ENCODE measurements around the gene SIRPG. TPM values are rescaled to one million over a fixed set of nuclear protein-coding genes. Genes with fewer than 3 reads are reported as not detected.
"Not testable (repeated sequence)": the region's sequence is repeated elsewhere in the genome, so short reads cannot be mapped to it uniquely, and the experiment has no call there.

The SIRPG gene
- total RNA-seq, 1 donor from 2014 or later = 0.99 TPM

DNA sequence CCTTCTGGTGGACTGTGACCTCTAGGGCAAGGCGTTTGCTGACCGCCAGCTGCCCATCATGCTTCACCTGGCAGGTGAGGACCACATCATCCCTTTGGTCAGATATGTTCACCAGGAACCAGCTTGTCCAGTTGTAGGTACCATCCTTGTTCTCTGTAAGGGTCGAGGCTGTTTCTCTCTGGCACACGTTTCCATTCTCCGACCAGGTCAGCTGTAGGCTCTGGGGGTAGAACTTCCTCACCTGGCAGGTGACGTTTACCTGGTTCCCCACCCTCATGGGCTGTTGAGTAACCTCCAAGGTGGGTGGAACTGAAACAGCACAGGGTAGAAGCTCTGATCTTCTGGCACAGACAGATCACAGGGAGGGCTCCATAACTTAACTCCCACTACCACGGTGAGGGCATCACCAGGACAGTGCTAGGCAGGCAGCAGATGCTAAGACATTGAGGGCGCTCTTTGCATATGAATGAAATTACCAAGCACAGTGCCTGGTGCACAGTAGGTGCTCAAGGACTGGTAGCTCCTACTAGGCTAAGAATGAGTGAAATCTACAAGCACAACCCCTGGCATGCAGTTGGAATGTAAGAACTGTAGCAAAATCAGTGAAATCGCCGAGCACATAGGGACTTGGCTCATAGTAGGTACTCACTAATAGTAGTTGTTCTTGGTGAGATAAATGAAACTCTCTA is 22.1 kb downstream of the SIRPG start:
- no peak for DNase-seq (ENCODE audit: low spot score)

- no peak for DNase-seq (ENCODE audit: low spot score)
Observed at GRCh38 chr20:1633535-1633934, 24.0 kb downstream of the SIRPG start.

GRCh38 chr20:1632178-1632577 is 25.4 kb downstream of the SIRPG start:
- DNase-seq (ENCODE audit: low spot score) = no peak

- no peak for DNase-seq (ENCODE audit: low spot score)
Observed at GRCh38 chr20:1631309-1632151, 26.0 kb downstream of the SIRPG start.

DNA sequence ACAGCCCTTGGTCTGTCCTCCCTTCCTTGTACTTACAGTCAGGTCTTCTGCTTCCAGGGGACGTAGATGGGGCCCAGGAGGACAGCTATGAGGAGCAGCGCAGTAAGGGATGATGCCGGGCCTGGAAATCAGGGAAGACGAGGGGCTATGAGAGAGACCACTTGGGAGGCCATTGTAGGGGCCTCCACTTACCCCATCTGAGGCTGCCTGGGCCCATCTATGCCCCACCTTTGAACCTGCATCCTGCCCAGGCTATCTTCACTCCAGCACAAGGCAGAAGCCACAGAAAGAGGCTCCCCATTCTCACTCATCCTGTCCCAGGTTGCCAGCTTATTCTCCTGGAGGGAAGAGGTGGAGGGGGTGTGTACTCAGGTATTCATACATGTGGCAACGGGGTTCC is 27.4 kb downstream of the SIRPG start:
- no peak for DNase-seq (ENCODE audit: low spot score)

GRCh38 chr20:1629321-1629720 is 28.3 kb downstream of the SIRPG start:
- no peak for DNase-seq (ENCODE audit: low spot score)

- DNase-seq (ENCODE audit: low spot score) = no peak
Observed at GRCh38 chr20:1628621-1629020, 29.0 kb downstream of the SIRPG start.

DNA sequence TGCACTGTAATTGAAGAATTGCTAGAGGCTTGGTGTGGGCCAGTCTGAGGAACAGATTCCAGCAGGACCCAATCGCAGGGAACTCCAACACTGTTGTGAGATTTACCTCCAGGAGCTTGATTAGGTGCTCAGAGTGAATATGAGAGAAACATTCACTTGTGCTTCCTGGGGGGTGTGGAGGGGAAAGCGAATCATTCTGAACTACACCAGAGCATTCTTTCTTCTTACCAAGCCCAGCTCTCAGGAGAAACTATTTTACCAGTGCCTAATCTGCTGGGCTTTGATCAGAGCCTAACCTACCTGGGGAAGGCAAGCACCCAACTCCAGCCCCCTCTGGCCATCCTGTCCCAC is 30.4 kb downstream of the SIRPG start:
- DNase-seq (ENCODE audit: low spot score) = no peak

DNA sequence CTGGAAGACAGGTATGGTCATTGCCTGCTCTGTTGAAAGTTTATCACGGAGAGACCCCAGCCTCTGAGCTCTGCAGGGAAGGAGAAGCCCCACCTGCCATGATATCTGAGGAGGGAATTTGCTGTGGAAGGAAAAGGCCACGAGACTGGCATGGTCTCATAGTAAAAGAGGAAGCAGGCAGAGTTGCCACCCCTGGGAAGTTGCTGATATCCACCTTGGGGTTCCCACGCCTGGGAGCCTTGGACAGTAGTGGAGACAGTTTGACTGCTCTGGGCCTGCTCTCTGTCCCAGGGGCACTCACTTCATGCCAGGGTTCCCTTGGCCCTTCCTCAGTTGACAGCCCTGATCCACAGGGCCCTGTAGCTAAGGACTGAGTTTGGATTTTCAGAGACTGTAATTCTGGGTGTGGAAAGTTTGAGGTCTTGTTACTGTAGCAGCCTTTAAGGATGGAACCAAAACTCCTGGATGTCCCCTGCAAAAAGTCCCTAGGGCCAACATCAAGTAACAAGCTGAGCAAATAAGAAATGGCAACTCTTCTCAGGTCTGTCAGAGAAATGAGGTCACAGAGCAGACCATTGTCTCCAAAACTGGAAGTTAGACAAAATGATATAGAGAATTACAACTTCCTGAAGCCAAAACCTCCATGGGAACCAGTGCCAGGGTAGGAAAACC is 30.9 kb downstream of the SIRPG start:
- no peak for DNase-seq (ENCODE audit: low spot score)

GRCh38 chr20:1625083-1625690 is 32.4 kb downstream of the SIRPG start:
- DNase-seq (ENCODE audit: low spot score) = no peak

- DNase-seq (ENCODE audit: low spot score) = no peak
Observed at GRCh38 chr20:1623501-1624205, 33.9 kb downstream of the SIRPG start.

DNA sequence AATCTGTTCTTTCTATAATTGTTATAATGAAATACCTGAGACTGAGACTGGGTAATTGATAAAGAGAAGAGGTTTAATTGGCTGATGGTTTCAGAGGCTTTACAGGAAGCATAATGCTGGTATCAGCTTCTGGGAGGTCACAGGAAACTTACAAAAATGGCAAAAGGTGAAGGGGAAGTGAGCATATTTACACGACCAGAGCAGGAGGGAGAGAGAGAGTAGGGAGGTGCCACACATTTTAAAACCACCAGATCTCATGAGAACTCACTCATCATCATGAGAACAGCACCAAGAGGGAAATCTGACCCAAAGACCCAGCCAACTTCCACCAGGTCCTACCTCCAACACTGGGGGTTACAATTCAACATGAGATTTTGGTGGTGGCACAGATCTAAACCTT is 35.1 kb downstream of the SIRPG start:
- no peak for DNase-seq (ENCODE audit: low spot score)

DNA sequence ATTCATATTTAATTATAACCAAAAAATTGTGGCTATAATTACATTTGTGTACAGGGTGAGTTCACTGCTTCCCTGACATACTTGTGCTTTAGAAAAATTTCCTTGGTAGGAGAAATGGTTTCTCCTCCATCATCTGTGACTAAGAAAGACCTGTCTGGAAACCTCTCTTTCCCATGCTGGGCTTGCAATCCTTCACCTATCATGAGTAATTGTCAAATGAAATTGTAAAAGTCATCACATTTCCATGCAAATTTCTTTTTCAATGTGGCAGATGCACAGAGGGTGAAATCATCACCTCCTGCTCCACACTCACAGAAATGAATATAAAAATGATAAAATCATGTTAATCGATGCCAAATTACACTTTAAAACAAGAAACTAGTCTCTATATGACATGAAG is 36.3 kb downstream of the SIRPG start:
- DNase-seq (ENCODE audit: low spot score) = no peak

- no peak for DNase-seq (ENCODE audit: low spot score)
Observed at GRCh38 chr20:1619861-1620444, 37.6 kb downstream of the SIRPG start, which contains the start of gene SIRPB1. Gene SIRPB1 (minus strand): TSS chr20:1620009. CDS start chr20:1619944, 65 bp downstream.

DNA sequence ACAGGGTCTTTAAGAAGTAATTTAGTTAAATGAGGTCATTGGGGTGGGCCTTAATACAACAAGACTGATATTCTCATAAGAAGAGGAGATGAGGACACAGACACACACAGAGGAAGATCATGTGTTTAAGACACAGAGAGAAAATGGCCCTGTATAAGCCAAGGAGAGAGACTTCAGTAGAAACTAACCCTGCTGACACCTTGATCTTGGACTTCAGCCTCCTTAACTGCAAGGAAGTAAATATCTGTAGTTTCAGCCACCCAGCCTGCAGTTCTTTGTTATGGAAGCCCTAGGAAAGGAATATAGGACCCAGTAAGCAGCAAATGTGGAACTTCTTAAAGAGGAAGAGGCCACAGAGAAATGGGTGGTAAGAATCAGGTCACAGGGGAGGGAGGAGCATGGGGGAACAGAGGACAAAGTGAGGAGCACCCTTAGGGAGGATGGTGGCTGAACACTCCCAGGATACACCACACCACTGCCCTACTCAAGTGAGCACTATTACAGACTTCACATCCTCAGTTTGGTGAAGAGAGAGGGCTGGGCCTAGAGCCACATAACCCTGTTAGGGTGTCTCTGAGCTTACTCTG is 38.5 kb downstream of the SIRPG start:
- no peak for DNase-seq (ENCODE audit: low spot score)

DNA sequence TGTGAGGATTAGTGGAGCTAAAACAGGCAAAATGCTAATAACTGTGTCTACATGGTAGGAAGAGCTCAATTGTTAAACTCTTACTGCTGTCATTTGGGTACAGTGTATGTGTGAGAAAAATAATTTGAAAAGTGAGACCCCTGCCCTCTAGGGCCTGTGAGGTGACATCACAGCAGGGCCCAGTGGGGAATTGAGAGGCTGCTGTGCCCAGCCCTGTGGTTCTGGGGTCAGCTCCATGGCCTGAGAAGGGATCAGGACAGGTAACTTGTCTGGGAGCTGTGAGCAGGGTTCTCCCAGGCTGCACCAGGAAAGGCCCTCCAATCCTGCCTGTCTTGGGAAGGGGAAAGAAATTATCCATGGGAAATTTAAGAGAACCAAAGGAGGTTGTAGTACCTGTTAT is 39.1 kb downstream of the SIRPG start:
- no peak for DNase-seq (ENCODE audit: low spot score)

GRCh38 chr20:1616858-1617434 is 40.6 kb downstream of the SIRPG start:
- DNase-seq (ENCODE audit: low spot score) = no peak

GRCh38 chr20:1610404-1610803 is 47.2 kb downstream of the SIRPG start:
- not testable (repeated sequence) for DNase-seq (ENCODE audit: low spot score)

- DNase-seq (ENCODE audit: low spot score) = not testable (repeated sequence)
Observed at GRCh38 chr20:1608678-1609347, 48.8 kb downstream of the SIRPG start.

DNA sequence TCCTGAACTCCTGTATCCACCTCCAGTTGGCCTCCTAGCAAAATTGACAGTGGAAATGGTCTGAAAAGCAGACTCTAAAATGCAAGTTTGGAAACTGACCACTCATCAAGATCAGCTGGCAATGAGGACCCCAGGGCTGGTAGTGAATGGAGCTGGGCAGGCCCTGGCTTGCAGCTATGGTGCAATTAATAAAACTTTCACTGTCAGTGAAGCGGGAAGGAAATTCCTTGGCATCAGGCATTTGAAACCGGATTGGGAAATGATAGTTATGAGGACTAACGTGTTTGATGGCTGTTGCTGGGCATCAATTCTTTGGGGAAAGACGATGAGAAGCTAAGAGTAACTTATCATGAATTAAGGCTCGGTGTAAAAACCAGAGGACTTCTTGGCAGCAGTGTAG is 56.8 kb downstream of the SIRPG start:
- no peak for DNase-seq (ENCODE audit: low spot score)

Data from ureter (tissue), 1 donor.